DOHH2 (cell line): Measurements from ENCODE around the gene PCNX2.

Experiments used
- EZH2phosphoT487 ChIP-seq: fragments of 200-600 bp; sonication (generic); IDR thresholded peaks from 2 replicates; pipeline ENCODE4 v1.6.1; 2017; ENCODE audit warnings: borderline replicate concordance, mild to moderate bottlenecking, antibody characterized with exemption, low read length, moderate library complexity, mixed read lengths
- TF ChIP-seq, protein P1 (sequence below): fragments of 200-600 bp; sonication (generic); IDR thresholded peaks from one replicate; pipeline ENCODE4 v1.5.1; 2014; ENCODE audit warnings: antibody characterized with exemption, mild to moderate bottlenecking, low read depth, low read length; ENCODE audit not compliant: poor library complexity, severe bottlenecking

DNA sequence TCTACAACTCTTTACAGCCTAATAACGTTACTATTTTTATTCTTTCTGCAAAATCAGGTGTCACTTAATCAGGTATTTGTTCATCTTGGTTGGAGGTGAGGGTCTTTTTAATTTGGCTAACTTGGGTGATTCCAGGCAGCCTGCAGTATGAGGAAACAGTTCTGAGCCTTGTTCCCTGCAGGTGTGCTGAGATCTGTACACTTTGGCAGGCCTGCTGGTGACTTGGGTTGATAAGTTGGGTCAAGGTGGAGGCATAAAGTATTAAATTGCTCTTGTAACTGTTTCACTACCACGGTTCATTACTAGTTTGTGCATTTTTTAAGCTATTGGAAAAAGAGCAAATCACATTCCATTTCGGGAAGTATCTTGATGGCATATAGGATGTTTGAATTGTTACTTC, 42.0 kb upstream of the PCNX2 start:
- TF ChIP-seq, protein P1, sequence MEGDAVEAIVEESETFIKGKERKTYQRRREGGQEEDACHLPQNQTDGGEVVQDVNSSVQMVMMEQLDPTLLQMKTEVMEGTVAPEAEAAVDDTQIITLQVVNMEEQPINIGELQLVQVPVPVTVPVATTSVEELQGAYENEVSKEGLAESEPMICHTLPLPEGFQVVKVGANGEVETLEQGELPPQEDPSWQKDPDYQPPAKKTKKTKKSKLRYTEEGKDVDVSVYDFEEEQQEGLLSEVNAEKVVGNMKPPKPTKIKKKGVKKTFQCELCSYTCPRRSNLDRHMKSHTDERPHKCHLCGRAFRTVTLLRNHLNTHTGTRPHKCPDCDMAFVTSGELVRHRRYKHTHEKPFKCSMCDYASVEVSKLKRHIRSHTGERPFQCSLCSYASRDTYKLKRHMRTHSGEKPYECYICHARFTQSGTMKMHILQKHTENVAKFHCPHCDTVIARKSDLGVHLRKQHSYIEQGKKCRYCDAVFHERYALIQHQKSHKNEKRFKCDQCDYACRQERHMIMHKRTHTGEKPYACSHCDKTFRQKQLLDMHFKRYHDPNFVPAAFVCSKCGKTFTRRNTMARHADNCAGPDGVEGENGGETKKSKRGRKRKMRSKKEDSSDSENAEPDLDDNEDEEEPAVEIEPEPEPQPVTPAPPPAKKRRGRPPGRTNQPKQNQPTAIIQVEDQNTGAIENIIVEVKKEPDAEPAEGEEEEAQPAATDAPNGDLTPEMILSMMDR = no peak
- no peak for TF ChIP-seq EZH2phosphoT487
